AML-193 (cell line): ENCODE data around the gene AVL9.
"Not testable (repeated sequence)": the region's sequence is repeated elsewhere in the genome, so short reads cannot be mapped to it uniquely, and the experiment has no call there.

Experiments used
- DNase-seq, 2 experiments: peaks; one replicate each; lab custom pipeline; 2025; lab: John Stamatoyannopoulos, UW

Gene AVL9

DNA sequence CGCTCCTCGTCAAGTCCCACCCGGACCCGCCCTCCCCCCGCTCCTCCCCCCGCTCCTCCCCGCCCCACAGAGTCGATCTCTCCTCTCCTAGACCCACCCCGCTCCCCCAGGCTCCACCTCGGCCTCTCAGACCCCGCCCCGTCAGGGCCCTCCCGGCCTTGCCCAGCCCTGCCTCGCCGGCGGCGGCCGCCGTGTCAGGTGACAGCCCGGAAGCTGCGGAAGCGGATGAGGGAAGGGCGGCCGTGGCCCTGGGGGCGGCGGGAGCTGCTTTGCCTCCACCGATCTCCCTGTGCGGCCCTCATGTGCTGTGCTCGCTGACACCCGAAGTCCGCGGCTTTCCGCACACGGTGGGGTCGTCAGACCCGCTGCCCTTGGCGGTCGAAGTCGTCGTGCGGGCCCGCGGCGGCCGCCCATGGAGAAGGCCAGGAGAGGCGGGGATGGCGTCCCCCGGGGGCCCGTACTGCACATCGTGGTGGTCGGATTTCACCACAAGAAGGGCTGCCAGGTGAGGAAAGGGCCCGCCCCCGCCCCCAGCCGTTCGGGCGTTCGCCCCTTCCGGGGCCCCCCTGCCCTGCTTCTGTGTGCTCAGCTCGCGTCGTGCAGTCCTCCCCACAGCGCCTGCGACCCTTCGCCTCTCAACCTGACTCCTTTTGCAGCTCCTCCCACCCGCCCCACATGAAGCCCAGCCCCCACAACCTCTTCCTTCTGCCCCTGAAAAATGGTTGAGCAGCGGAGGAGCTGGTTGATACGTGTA is at the start of gene AVL9:
TSS of gene AVL9 (plus strand) at position 192 of the 754 bp plus-strand sequence. CDS start at position 413, 221 bp downstream.
- DNase-seq = peak; percentile 84

DNA sequence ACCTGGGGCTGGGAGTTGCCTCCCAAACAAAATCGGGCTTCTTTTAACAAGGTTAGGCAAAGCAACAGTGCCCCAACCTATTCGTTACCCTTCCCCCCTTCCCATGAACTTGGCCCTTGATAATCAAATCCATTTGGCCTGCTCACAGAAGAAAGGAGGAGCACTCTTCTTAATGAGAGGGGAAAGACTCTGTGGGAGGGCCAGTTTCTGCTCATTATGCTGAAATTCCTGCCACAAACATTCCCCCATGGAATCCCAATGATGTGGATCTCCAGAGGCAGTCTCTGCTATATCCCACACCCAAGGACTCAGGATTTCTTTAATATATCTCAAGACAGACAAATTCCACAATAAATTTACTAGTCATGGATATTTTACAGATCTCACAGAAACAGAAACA is 48.1 kb upstream of the AVL9 start:
- no peak for DNase-seq

DNA sequence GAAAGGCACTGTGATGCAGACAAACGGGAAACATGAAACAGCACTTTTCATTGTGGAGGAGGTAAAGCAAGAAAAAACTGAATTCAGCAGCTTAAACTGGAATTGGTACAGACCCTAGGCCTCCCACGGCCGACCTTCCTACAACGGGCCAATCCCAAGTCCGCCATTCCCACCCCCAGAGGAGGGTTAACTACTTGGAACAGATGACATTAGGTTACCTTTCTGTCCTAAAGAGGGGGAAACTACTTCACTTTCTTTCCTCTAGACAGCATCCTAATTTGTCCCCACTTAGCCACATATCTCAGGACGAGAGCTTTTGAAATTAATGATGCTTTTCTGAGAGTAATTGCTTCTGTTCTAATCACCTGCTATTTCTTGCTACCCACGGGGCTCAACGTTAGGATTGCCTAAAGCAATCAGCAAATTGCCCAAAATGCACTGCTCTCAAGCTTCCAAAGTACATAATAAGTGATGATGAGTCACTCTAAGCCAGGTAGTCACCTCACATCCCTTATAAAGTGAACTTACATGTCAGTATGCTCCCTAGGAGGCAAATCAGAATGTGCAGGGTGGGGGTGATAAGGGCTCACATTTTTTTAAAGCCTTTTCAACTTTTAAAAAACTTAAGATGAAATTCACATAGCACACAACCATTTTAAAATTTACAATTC is 41.8 kb upstream of the AVL9 start:
- no peak for DNase-seq

DNA sequence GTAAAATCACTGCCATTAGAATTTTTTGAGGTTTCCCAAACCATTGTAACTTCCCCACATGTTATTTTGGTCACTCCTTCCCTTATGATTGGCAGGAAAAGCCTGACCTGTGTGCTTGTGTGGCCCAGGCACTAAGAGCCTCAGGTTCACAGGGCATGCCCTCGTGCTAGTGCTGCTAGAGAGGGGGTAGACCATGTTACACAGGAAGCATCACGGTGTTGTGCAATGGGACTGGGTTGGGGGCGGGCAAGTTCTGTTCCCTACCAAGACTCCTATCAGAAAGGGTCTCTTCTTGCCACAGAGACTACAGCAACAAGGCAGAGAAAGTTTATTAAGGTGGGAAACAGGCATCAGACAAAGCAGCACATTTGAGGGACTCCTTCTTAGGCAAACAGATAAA is 37.3 kb upstream of the AVL9 start:
- DNase-seq = peak in 1 of 2 experiments; percentile 31

DNA sequence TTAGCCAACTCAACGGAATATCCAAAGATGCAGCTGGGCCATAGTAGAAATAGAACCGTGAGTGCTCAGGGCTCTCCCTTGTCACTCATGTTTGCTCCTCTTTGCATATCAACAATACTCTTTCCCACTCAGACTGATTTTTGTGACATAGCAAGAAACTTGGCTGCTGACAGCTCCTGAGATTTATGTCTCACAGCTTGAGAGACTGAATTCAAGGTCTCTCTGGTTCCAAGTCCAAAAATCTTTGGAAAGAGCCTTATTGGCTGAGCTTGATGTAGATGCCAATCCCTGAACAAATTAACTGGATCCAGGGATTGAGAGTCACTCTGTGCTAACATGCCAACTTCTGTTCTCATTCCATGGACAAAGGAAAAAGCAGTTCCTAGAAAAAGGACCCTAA is 35.5 kb upstream of the AVL9 start:
- no peak for DNase-seq

DNA sequence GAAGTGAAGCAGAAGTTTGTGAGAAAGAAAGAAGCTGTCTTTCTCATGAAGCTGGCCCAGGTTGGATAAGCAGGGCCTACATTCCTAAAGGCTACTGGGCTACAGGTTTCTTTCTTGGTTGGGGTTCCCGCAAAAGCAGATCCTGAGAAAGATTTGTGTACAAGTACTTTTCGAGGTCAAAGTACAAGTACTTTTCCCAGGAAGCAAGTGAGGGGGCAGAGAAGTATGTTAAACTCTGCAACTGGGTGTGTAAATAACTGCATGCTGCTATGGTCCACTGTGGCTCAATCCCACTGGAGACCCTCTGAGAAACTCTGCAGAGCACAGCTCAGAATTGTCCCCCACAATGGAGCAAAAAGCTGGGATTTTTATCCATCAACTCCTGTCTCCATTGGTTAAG is 33.8 kb upstream of the AVL9 start:
- no peak for DNase-seq

DNA sequence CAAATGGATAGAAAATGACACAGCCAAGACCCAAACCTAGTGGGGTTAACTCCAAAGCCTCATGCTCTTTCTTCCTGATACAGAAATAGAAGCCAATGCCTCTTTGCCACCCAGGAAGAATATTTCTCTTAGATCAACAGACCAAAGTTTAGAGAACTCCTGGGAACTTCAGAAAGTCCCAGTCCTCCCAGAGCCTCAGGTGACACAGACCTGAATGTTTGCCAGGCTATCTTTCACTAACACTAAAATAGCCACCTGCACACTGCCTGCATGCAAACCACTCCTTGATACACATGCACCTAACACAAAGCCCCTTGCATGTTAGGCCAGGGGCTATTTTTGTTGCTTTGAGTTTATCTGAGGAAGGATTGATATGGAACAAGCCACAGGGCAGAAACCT is 32.8 kb upstream of the AVL9 start:
- DNase-seq = no peak

DNA sequence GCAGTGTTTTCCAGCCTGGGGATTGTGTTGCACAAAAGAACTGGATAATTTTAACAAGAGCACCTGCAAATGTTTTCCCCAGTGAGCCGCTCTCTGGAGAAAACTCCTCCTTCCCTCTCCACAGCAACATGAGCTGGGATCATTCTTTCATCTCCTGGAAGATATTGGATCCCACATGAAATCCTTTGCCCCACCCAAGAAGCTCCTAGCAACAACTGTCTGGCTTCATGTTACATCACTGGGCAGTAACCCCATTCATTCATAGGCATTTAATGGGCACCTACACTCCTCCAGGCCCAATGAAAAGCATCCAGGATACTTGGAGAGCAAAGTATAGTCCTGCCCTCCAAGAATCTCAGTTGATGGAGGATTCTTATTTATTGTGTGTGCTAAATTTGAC is 32.3 kb upstream of the AVL9 start:
- no peak for DNase-seq

DNA sequence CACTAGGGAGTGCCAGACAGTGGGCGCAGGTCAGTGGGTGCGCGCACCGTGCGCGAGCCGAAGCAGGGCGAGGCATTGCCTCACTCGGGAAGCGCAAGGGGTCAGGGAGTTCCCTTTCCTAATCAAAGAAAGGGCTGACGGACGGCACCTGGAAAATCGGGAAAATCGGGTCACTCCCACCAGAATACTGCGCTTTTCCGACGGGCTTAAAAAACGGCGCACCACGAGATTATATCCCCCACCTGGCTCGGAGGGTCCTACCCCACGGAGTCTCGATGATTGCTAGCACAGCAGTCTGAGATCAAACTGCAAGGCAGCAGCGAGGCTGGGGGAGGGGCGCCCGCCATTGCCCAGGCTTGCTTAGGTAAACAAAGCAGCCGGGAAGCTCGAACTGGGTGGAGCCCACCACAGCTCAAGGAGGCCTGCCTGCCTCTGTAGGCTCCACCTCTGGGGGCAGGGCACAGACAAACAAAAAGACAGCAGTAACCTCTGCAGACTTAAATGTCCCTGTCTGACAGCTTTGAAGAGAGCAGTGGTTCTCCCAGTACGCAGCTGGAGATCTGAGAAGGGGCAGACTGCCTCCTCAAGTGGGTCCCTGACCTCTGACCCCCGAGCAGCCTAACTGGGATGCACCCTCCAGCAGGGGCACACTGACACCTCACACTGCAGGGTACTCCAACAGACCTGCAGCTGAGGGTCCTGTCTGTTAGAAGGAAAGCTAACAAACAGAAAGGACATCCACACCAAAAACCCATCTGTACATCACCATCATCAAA is 30.5 kb upstream of the AVL9 start:
- DNase-seq = not testable (repeated sequence)

DNA sequence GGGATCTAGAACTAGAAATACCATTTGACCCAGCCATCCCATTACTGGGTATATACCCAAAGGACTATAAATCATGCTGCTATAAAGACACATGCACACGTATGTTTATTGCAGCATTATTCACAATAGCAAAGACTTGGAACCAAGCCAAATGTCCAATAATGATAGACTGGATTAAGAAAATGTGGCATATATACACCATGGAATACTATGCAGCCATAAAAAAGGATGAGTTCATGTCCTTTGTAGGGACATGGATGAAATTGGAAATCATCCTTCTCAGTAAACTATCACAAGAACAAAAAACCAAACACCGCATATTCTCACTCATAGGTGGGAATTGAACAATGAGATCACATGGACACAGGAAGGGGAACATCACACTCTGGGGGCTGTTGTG is 25.3 kb upstream of the AVL9 start:
- not testable (repeated sequence) for DNase-seq

DNA sequence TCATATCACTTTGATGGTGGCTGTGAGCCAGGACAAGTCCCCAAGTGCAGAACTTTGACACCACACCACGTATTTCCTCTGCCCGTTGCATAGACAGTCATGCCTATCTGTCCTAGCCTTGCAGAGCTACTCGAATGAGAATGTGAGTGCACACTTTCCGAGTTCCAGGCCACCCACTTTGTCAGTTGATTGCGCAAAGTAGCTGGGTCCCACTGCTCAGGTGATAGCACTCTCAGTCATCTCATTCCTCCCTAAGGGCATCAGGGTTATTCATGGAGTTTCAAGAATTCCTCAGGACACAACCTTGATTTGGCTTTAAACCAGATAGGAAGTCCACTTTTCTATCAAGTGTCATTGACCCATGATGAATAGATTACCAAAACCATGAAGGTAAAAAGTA is 24.4 kb upstream of the AVL9 start:
- no peak for DNase-seq

DNA sequence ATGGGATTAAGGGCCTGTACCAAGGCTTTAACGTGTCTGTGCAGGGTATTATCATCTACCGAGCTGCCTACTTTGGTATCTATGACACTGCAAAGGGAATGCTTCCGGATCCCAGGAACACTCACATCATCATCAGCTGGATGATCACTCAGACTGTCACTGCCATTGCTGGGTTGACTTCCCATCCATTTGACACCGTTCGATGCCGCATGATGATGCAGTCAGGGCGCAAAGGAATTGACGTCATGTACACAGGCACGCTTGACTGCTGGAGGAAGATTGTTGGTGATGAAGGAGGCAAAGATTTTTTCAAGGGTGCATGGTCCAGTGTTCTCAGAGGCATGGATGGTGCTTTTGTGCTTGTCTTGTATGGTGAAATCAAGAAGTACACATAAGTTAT is 23.3 kb upstream of the AVL9 start:
- DNase-seq = no peak

DNA sequence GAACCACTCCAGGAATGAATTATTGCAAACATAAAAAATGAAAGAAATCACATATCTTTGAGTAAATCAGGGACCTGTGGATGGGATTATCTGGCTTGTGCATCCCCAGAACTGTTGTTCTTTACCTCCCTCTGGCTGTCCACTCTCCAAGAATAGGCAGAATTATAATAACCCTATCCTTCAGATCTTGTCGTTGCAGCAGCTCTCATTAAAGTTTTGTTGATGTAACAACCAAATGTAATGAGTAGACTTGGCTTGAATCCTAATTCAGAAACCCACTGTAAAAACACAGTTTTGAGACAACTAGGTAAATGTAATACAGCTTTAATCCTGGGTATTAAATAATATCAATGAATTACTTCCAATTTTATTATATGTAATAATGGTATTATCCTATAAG is 21.3 kb upstream of the AVL9 start:
- no peak for DNase-seq

DNA sequence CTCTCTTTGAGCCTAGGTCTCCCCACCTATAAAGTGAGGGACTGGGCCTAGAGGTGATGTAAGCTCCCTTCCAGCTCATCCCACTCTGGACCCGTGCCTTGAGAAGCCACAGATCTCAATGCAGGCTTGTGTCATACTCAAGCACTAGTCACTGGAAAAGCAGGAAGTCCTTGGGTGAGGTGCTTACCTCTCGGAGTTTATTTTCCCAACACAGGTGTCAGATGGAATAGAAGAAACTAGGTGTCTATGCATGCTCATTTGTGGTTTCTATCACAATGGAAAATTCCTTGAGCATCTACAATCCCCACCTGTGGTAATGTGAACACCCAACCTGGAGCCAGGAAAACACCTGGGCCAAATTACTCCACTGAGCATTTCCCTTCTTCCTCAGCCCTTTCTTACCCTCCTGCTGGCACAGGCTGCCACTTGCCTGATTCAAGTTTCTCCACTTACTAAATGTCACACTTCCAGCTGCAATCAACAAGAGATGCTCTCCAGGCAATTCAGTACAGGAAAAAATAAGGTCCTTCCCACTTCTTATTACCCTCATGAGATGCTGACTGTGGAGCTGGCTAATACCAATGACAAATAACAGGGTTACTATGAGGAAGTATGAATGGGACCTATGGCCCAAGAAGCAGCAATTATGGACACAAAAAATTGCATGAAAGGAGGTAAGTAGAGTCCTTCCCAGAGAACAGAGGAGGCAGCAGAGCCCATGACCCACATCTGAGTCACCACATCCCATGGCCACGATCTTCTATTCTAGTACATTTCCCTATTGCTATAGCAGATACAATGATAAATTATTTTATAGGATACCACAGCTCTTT is 18.3 kb upstream of the AVL9 start:
- DNase-seq = no peak

DNA sequence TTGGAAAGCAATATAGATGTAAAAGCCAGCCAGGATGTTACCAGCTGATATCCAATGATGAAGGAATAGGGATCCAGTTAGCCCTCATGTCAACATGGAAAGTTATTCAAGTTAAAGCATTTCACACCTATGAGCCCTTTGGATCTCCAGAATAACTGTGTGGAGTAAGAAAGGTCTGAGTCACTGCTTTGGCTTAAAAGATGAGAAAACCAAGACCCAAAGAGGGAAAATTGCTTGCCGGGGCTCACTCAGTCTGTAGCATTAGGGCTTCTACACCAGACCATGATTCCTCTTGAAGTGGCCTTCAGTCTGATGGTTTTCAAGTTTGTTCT is 17.7 kb upstream of the AVL9 start:
- no peak for DNase-seq

DNA sequence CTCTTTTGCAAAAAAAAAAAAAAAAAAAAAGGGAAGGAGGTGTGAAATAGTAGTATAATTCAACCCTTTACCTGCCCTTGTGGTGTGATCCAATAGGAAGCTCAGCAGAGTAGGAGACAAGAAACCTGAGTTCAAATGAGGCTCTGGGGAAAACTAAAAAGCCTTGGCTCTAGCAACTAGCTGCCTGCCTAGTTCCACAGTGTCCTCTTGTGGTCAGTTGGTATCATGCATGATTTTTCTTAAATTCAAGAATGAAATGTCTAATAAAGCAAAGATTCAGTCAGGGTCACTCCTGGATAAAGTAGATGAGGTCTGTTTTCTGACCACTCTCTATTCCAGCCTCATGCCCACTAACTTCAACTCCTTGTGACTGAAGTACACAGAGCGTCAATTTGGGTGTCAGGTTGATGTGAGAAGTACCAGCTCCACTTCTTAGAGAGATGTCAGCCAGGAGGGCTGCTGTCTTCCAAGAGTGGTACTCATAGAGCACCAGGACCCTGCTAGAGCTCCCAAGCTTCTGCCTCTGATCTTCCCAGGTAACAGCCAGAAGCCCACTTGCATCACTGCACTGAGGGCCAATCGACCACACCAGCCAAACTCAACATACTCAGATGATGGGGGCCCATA is 15.6 kb upstream of the AVL9 start:
- DNase-seq = peak; percentile 43 to 58

DNA sequence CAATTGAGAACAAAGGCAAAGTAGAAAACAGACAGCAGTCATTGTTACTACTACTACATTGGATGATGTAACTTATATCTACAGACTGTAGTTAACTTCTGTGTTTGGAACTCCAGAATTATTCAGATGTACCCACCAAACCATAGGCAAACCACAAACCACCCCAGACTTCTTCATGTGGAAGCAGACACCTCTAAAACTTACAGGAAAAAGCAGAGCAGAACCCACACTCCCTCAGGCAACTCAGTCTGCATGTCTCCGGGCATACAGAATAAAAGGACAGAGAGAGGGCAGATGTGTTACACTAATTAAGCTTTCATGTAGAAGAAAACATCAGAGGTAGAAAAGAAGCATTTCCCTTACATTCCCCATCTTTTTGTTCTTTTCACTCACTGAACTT is 14.1 kb upstream of the AVL9 start:
- DNase-seq = no peak

DNA sequence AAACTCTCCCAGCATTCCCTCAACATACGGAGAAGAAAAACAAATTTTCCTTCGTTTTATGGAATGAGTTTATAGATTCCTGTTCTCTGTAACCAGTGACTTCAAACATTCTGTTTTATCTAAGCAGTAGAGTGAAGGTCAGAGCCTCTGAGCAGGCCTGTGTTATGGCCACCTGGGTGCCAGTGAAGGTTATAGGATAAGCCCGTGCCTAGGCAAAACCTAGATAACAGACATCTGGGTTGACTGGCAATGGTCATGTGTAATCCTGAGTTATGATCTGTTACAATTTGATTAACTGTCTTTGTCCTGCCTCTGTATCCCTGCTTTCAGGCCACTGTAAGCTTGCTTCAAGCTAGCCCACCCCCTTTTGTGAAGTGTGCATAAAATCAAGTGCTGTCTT is 13.4 kb upstream of the AVL9 start:
- no peak for DNase-seq

DNA sequence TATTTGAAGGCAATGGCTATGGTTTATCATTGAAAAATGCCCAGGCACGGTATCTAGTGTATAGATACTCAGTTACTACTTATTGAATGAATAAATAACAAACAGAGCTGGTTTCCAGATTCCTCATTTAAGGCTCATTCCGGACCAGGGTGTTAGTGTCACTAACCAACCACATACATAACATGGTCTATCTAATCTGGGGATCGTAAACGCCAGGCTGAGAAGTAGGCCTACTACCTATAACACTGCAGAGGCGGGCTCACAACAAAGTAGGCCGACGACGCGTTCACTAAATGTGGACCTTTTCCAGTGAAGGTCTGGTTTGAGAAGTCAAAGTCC is 5.5 kb upstream of the AVL9 start:
- DNase-seq = no peak

DNA sequence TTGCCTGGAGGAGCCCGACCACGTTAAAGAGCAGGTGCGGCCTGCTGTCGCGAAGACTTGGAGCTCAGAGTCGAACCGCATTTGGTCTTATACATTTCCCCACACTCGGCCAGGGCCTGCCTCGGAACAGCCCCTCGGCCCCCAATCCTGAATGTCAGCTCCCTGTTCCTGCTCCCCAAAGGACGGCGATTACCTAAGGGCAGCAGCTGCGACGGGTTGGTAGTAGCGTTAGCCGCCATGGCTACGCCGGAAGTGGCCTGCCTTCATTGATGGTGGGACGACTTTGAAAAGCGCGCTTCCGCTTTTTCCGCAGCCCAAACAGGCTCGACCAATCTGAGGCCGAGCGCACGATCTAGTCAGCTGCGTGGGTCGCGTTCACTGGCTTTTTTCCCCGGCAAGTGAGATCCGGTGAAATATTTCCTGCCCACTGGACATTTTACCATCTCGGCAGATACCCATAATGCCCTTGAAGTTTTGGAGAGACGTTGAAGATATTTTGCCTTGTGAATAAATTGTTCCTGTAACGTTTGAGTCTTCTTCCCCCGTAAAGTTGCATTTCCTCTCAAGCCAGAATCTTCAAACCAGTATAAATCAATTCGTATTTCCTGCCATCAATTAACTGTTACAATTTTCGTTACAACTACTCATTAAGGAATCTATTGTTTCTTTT is 5.0 kb upstream of the AVL9 start, which contains the start of gene LSM5:
TSS of gene LSM5 (minus strand) at position 254 of the 670 bp plus-strand sequence. CDS start at position 239, 15 bp downstream.
- DNase-seq = peak; percentile 88 to 91

DNA sequence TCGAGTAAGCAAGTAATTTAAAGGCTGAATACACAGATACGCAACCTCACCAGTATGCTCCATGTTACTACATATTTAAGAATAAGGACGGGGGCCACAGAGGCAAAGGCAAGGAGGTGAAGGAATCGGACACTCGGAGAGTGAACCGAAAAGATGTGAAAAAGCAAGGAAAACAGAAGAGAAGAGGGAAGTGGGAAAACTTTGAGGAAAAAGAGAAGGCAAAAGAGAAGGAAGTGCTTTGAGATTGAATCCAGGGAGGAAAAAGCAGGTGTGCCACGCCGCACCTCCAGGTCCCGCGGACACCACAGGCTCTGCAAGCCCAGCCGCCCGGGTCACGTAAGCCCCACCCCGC is 367 bp upstream of the AVL9 start:
- DNase-seq = no peak
